ENCODE measurements around the gene TNFSF18. TPM values are rescaled to one million over a fixed set of nuclear protein-coding genes. Genes with fewer than 3 reads are reported as not detected.

Gene TNFSF18
- total and polyA plus RNA-seq, 3 donors from 2014 or later: 0.16 to 0.43 (median 0.16) TPM

GRCh38 chr1:173023343-173023742 lies 27.4 kb downstream of the TNFSF18 start:
- intact Hi-C loops (cut with DNase I; ENCODE audit: low total_unique reads): no loop called here
- Histone ChIP-seq H3K36me3 (ENCODE audit: low read depth, missing control alignments) (no peaks in the 10 kb centered on the region), H3K27ac (no peak overlapping the region), H3K4me3 (no peak overlapping the region), H3K4me1 (no peaks in the 10 kb centered on the region), H3K27me3 (no peaks in the 10 kb centered on the region), H3K9me3 (no peaks in the 10 kb centered on the region)
- TF ChIP-seq, protein P1, sequence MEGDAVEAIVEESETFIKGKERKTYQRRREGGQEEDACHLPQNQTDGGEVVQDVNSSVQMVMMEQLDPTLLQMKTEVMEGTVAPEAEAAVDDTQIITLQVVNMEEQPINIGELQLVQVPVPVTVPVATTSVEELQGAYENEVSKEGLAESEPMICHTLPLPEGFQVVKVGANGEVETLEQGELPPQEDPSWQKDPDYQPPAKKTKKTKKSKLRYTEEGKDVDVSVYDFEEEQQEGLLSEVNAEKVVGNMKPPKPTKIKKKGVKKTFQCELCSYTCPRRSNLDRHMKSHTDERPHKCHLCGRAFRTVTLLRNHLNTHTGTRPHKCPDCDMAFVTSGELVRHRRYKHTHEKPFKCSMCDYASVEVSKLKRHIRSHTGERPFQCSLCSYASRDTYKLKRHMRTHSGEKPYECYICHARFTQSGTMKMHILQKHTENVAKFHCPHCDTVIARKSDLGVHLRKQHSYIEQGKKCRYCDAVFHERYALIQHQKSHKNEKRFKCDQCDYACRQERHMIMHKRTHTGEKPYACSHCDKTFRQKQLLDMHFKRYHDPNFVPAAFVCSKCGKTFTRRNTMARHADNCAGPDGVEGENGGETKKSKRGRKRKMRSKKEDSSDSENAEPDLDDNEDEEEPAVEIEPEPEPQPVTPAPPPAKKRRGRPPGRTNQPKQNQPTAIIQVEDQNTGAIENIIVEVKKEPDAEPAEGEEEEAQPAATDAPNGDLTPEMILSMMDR (IDR thresholded peaks at IDR 0.05): no peak
- TF ChIP-seq POLR2A (IDR thresholded peaks at IDR 0.05): no peak
- no peak for DNase-seq
- 88 to 89% methylated on average over 3 of the region's 3 CpGs for WGBS, 2 donors

- no peaks in the 10 kb centered on the region for H3K9me3 ChIP-seq
- H3K27me3 ChIP-seq: no peaks in the 10 kb centered on the region
- no peaks in the 10 kb centered on the region for H3K36me3 ChIP-seq (ENCODE audit: low read depth, missing control alignments)
- intact Hi-C loops (cut with DNase I; ENCODE audit: low total_unique reads): no loop called here
- TF ChIP-seq POLR2A (IDR thresholded peaks at IDR 0.05): no peak
- TF ChIP-seq, protein P1 (IDR thresholded peaks at IDR 0.05): no peak
- 81 to 88% methylated on average over 5 of the region's 5 CpGs for WGBS, 2 donors
- no peak overlapping the region for H3K4me3 ChIP-seq
- peaks cover 12% of the 10 kb centered on the region for H3K4me1 ChIP-seq
- H3K27ac ChIP-seq: no peak overlapping the region
- DNase-seq: no peak
Measured at GRCh38 chr1:173020138-173020750, 30.5 kb downstream of the TNFSF18 start.

GRCh38 chr1:173017792-173018191 lies 32.9 kb downstream of the TNFSF18 start:
- no peak overlapping the region for H3K4me3 ChIP-seq
- H3K36me3 ChIP-seq (ENCODE audit: low read depth, missing control alignments): no peaks in the 10 kb centered on the region
- intact Hi-C loops (cut with DNase I; ENCODE audit: low total_unique reads): no loop called here
- TF ChIP-seq, protein P1 (IDR thresholded peaks at IDR 0.05): no peak
- no peak for TF ChIP-seq POLR2A (IDR thresholded peaks at IDR 0.05)
- no peaks in the 10 kb centered on the region for H3K9me3 ChIP-seq
- no peak for DNase-seq
- H3K27ac ChIP-seq: no peak overlapping the region
- H3K27me3 ChIP-seq: no peaks in the 10 kb centered on the region
- WGBS, 2 donors: 41 to 56% methylated on average over 4 of the region's 4 CpGs
- H3K4me1 ChIP-seq: peaks cover 12% of the 10 kb centered on the region

- WGBS, 2 donors: 42 to 59% methylated on average over 1 of the region's 1 CpG
- Histone ChIP-seq H3K27ac (no peak overlapping the region), H3K4me1 (peaks cover 12% of the 10 kb centered on the region), H3K9me3 (no peaks in the 10 kb centered on the region), H3K27me3 (no peaks in the 10 kb centered on the region), H3K36me3 (ENCODE audit: low read depth, missing control alignments) (no peaks in the 10 kb centered on the region), H3K4me3 (no peak overlapping the region)
- no peak for DNase-seq
- TF ChIP-seq POLR2A (IDR thresholded peaks at IDR 0.05): no peak
- TF ChIP-seq, protein P1 (IDR thresholded peaks at IDR 0.05): no peak
- intact Hi-C loops (cut with DNase I; ENCODE audit: low total_unique reads): no loop called here
Measured at GRCh38 chr1:173016419-173016818, 34.3 kb downstream of the TNFSF18 start.

GRCh38 chr1:173015629-173016028 lies 35.1 kb downstream of the TNFSF18 start:
- Histone ChIP-seq H3K4me3 (no peak overlapping the region), H3K9me3 (no peaks in the 10 kb centered on the region), H3K36me3 (ENCODE audit: low read depth, missing control alignments) (no peaks in the 10 kb centered on the region), H3K27ac (no peak overlapping the region), H3K4me1 (peaks cover 12% of the 10 kb centered on the region), H3K27me3 (no peaks in the 10 kb centered on the region)
- WGBS, 2 donors: 81 to 84% methylated on average over 1 of the region's 1 CpG
- intact Hi-C loops (cut with DNase I; ENCODE audit: low total_unique reads): no loop called here
- TF ChIP-seq, protein P1 (IDR thresholded peaks at IDR 0.05): no peak
- no peak for TF ChIP-seq POLR2A (IDR thresholded peaks at IDR 0.05)
- no peak for DNase-seq

Measured in testis (tissue), 3 donors.